ENCODE measurements around the gene MYBPC1.

The MYBPC1 gene

GRCh38 chr12:101698800-101699347 is 104.1 kb downstream of the MYBPC1 start:
- ATAC-seq (replicated peaks), result no peak
- H3K4me3 Mint-ChIP-seq, result peak overlapping the region; percentile 94 to 98
- peak overlapping the region; percentile 97 for H3K27ac Mint-ChIP-seq
- DNase-seq, result no peak
- H3K36me3 Mint-ChIP-seq, result peaks cover 3 to 15% of the 10 kb centered on the region in 2 donors
- H3K9me3 Mint-ChIP-seq, result no peaks in the 10 kb centered on the region
- H3K4me1 Mint-ChIP-seq, result peaks cover 38 to 74% of the 10 kb centered on the region in 2 donors
- H3K27me3 Mint-ChIP-seq, result no peaks in the 10 kb centered on the region

GRCh38 chr12:101700299-101700820 is 105.6 kb downstream of the MYBPC1 start:
- Mint-ChIP-seq H3K4me1 (peaks cover 38 to 74% of the 10 kb centered on the region in 2 donors), H3K4me3 (peak overlapping the region in 1 of 2 donors; percentile 36), H3K27me3 (no peaks in the 10 kb centered on the region), H3K9me3 (no peaks in the 10 kb centered on the region), H3K36me3 (peaks cover 3 to 15% of the 10 kb centered on the region in 2 donors), H3K27ac (no peak overlapping the region)
- ATAC-seq (replicated peaks), result no peak
- DNase-seq, result no peak

GRCh38 chr12:101703487-101703886 is 108.7 kb downstream of the MYBPC1 start:
- H3K4me1 Mint-ChIP-seq, result peaks cover 41 to 73% of the 10 kb centered on the region in 2 donors
- H3K4me3 Mint-ChIP-seq, result no peak overlapping the region
- peaks cover 6 to 16% of the 10 kb centered on the region in 2 donors for H3K36me3 Mint-ChIP-seq
- ATAC-seq (replicated peaks), result no peak
- H3K27ac Mint-ChIP-seq, result peak overlapping the region; percentile 42
- H3K9me3 Mint-ChIP-seq, result no peaks in the 10 kb centered on the region
- no peaks in the 10 kb centered on the region for H3K27me3 Mint-ChIP-seq
- no peak for DNase-seq

GRCh38 chr12:101706403-101706802 is 111.6 kb downstream of the MYBPC1 start:
- Mint-ChIP-seq H3K27ac (no peak overlapping the region), H3K4me1 (peaks cover 40 to 54% of the 10 kb centered on the region in 2 donors), H3K36me3 (peaks cover 9 to 24% of the 10 kb centered on the region in 2 donors)

GRCh38 chr12:101707131-101707782 is 112.5 kb downstream of the MYBPC1 start:
- DNase-seq (no peak), ATAC-seq (replicated peaks) (no peak)
- Mint-ChIP-seq H3K36me3 (peaks cover 9 to 25% of the 10 kb centered on the region in 2 donors), H3K27ac (no peak overlapping the region), H3K4me1 (peaks cover 35 to 47% of the 10 kb centered on the region in 2 donors), H3K9me3 (peaks cover 0 to 4% of the 10 kb centered on the region in 2 donors), H3K4me3 (no peak overlapping the region), H3K27me3 (no peaks in the 10 kb centered on the region)

More at GRCh38 chr12:101706403-101706802, 111.6 kb downstream of the MYBPC1 start:
- H3K27me3 Mint-ChIP-seq, result no peaks in the 10 kb centered on the region
- peaks cover 0 to 4% of the 10 kb centered on the region in 2 donors for H3K9me3 Mint-ChIP-seq
- H3K4me3 Mint-ChIP-seq, result no peak overlapping the region
- ATAC-seq (replicated peaks) (no peak), DNase-seq (no peak)

GRCh38 chr12:101710288-101710687 is 115.5 kb downstream of the MYBPC1 start:
- no peak for ATAC-seq (replicated peaks)
- Mint-ChIP-seq H3K27me3 (no peaks in the 10 kb centered on the region), H3K4me1 (peaks cover 34 to 46% of the 10 kb centered on the region in 2 donors), H3K36me3 (peaks cover 7 to 23% of the 10 kb centered on the region in 2 donors), H3K9me3 (peaks cover 0 to 4% of the 10 kb centered on the region in 2 donors), H3K4me3 (no peak overlapping the region), H3K27ac (no peak overlapping the region)
- no peak for DNase-seq

- no peaks in the 10 kb centered on the region for H3K27me3 Mint-ChIP-seq
- DNase-seq, result no peak
- no peak overlapping the region for H3K4me3 Mint-ChIP-seq
- H3K27ac Mint-ChIP-seq, result no peak overlapping the region
- peaks cover 0 to 4% of the 10 kb centered on the region in 2 donors for H3K9me3 Mint-ChIP-seq
- peaks cover 6 to 27% of the 10 kb centered on the region in 2 donors for H3K36me3 Mint-ChIP-seq
- H3K4me1 Mint-ChIP-seq, result peaks cover 26 to 27% of the 10 kb centered on the region in 2 donors
- no peak for ATAC-seq (replicated peaks)
Measured at GRCh38 chr12:101713059-101713682, 118.4 kb downstream of the MYBPC1 start.

GRCh38 chr12:101713930-101714329 is 119.2 kb downstream of the MYBPC1 start:
- ATAC-seq (replicated peaks) (no peak), DNase-seq (no peak)
- H3K4me3 Mint-ChIP-seq, result no peak overlapping the region
- peaks cover 0 to 4% of the 10 kb centered on the region in 2 donors for H3K9me3 Mint-ChIP-seq
- H3K27ac Mint-ChIP-seq, result no peak overlapping the region
- H3K4me1 Mint-ChIP-seq, result peaks cover 26 to 27% of the 10 kb centered on the region in 2 donors
- H3K27me3 Mint-ChIP-seq, result no peaks in the 10 kb centered on the region
- H3K36me3 Mint-ChIP-seq, result peaks cover 6 to 27% of the 10 kb centered on the region in 2 donors

GRCh38 chr12:101714877-101715444 is 120.2 kb downstream of the MYBPC1 start:
- H3K9me3 Mint-ChIP-seq, result peaks cover 0 to 4% of the 10 kb centered on the region in 2 donors
- H3K36me3 Mint-ChIP-seq, result peaks cover 9 to 22% of the 10 kb centered on the region in 2 donors
- no peak overlapping the region for H3K27ac Mint-ChIP-seq
- no peaks in the 10 kb centered on the region for H3K27me3 Mint-ChIP-seq
- H3K4me1 Mint-ChIP-seq, result peaks cover 21 to 22% of the 10 kb centered on the region in 2 donors
- no peak for DNase-seq
- no peak overlapping the region for H3K4me3 Mint-ChIP-seq
- ATAC-seq (replicated peaks), result no peak

GRCh38 chr12:101719566-101719965 is 124.8 kb downstream of the MYBPC1 start:
- no peak for DNase-seq
- ATAC-seq (replicated peaks), result no peak
- H3K4me1 Mint-ChIP-seq, result peaks cover 6% of the 10 kb centered on the region in 2 donors
- no peak overlapping the region for H3K27ac Mint-ChIP-seq
- H3K27me3 Mint-ChIP-seq, result no peaks in the 10 kb centered on the region
- no peak overlapping the region for H3K4me3 Mint-ChIP-seq
- no peaks in the 10 kb centered on the region for H3K9me3 Mint-ChIP-seq
- peaks cover 15 to 20% of the 10 kb centered on the region in 2 donors for H3K36me3 Mint-ChIP-seq

GRCh38 chr12:101720118-101720517 is 125.3 kb downstream of the MYBPC1 start:
- peaks cover 15 to 23% of the 10 kb centered on the region in 2 donors for H3K36me3 Mint-ChIP-seq
- H3K27ac Mint-ChIP-seq, result peak overlapping the region; percentile 51
- H3K4me1 Mint-ChIP-seq, result peaks cover 3% of the 10 kb centered on the region in 2 donors
- DNase-seq (no peak), ATAC-seq (replicated peaks) (no peak)
- no peaks in the 10 kb centered on the region for H3K27me3 Mint-ChIP-seq
- no peaks in the 10 kb centered on the region for H3K9me3 Mint-ChIP-seq
- no peak overlapping the region for H3K4me3 Mint-ChIP-seq

GRCh38 chr12:101722392-101722791 is 127.6 kb downstream of the MYBPC1 start:
- Mint-ChIP-seq H3K27ac (no peak overlapping the region), H3K4me1 (peaks cover 0 to 3% of the 10 kb centered on the region in 2 donors), H3K4me3 (no peak overlapping the region), H3K36me3 (peaks cover 23 to 24% of the 10 kb centered on the region in 2 donors), H3K27me3 (no peaks in the 10 kb centered on the region), H3K9me3 (no peaks in the 10 kb centered on the region)
- ATAC-seq (replicated peaks), result no peak
- DNase-seq, result no peak

GRCh38 chr12:101727098-101727497 is 132.3 kb downstream of the MYBPC1 start:
- peaks cover 16 to 33% of the 10 kb centered on the region in 2 donors for H3K36me3 Mint-ChIP-seq
- no peak overlapping the region for H3K4me3 Mint-ChIP-seq
- H3K27ac Mint-ChIP-seq, result no peak overlapping the region
- no peak for DNase-seq
- H3K9me3 Mint-ChIP-seq, result peaks cover 0 to 2% of the 10 kb centered on the region in 2 donors
- H3K4me1 Mint-ChIP-seq, result peaks cover 4 to 8% of the 10 kb centered on the region in 2 donors
- ATAC-seq (replicated peaks), result no peak
- no peaks in the 10 kb centered on the region for H3K27me3 Mint-ChIP-seq

GRCh38 chr12:101729842-101730241 is 135.1 kb downstream of the MYBPC1 start:
- DNase-seq, result no peak

More at GRCh38 chr12:101729842-101730241, 135.1 kb downstream of the MYBPC1 start:
- Mint-ChIP-seq H3K4me1 (peaks cover 11 to 16% of the 10 kb centered on the region in 2 donors), H3K27ac (peak overlapping the region; percentile 37), H3K9me3 (peaks cover 0 to 5% of the 10 kb centered on the region in 2 donors), H3K27me3 (no peaks in the 10 kb centered on the region), H3K4me3 (no peak overlapping the region), H3K36me3 (peaks cover 23 to 42% of the 10 kb centered on the region in 2 donors)
- ATAC-seq (replicated peaks), result no peak

Data from stimulated activated naive B cell treated with anti-CD40 and anti-IgM and Interleukin-4, amounts not matched to agents 10 μg/mL and 1 μg/mL and 100 μg/mL, for 72 hours (primary cell).